ENCODE measurements around the gene TRIM15.

The TRIM15 gene

DNA sequence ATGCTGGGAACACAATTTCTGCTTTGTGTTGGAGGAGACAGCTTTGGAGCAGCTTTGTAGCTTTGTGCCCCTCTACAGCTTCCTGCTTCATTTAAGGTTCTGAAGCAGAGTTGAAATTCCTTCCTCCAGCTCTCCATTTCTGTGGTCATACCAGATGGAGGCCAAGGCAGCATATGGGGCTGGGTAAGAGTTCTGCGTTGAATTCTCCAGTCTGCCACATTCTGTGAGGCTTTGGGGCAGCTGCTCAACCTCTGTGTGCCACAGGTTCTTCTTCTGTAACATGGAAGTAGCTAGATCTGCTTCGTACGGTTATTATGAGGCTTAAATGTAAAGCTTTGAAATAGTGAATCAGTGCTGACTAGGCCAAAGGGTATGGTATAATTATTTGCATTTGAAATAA, 52.8 kb downstream of the TRIM15 start:
- no peak for TF ChIP-seq FOXP2 (optimal IDR thresholded peaks at IDR 0.05; ENCODE audit: borderline replicate concordance, extremely low read depth, extremely low read length, insufficient read depth)
- TF ChIP-seq, protein P1, sequence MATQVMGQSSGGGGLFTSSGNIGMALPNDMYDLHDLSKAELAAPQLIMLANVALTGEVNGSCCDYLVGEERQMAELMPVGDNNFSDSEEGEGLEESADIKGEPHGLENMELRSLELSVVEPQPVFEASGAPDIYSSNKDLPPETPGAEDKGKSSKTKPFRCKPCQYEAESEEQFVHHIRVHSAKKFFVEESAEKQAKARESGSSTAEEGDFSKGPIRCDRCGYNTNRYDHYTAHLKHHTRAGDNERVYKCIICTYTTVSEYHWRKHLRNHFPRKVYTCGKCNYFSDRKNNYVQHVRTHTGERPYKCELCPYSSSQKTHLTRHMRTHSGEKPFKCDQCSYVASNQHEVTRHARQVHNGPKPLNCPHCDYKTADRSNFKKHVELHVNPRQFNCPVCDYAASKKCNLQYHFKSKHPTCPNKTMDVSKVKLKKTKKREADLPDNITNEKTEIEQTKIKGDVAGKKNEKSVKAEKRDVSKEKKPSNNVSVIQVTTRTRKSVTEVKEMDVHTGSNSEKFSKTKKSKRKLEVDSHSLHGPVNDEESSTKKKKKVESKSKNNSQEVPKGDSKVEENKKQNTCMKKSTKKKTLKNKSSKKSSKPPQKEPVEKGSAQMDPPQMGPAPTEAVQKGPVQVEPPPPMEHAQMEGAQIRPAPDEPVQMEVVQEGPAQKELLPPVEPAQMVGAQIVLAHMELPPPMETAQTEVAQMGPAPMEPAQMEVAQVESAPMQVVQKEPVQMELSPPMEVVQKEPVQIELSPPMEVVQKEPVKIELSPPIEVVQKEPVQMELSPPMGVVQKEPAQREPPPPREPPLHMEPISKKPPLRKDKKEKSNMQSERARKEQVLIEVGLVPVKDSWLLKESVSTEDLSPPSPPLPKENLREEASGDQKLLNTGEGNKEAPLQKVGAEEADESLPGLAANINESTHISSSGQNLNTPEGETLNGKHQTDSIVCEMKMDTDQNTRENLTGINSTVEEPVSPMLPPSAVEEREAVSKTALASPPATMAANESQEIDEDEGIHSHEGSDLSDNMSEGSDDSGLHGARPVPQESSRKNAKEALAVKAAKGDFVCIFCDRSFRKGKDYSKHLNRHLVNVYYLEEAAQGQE (IDR thresholded peaks at IDR 0.05; ENCODE audit: insufficient read depth in 1 of 2, low read depth in 2 of 2, low read length in 2 of 2), result no peak
- no peak for TF ChIP-seq POLR2AphosphoS5 (IDR thresholded peaks at IDR 0.05; ENCODE audit: low read depth, low read length)
- no peak for TF ChIP-seq SIN3A (IDR thresholded peaks at IDR 0.05; ENCODE audit: borderline replicate concordance, insufficient read depth, low read length)
- no peak for TF ChIP-seq TAF1 (IDR thresholded peaks at IDR 0.05; ENCODE audit: borderline replicate concordance, insufficient read depth, low read length)

DNA sequence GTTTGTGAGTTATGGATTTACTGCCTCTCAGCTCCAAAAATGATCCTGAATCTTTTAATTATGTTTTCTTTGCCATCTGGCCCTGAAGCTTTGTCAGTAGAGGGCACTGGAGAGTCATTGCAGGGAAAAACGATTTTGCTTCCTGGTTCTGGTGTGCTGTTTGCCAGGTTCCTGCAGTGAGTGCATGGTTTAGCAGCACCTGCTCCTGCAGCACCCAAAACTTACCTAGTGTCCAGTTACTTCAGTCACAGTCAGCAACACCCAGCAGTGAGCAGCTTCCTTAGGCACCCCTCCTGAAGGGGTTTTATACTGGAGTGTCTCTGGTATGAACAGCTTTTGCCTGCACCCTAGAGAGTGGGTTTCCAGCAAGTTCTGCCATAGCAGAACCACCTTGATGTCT, 55.9 kb downstream of the TRIM15 start:
- TF ChIP-seq POLR2AphosphoS5 (IDR thresholded peaks at IDR 0.05; ENCODE audit: low read depth, low read length), result no peak
- TF ChIP-seq FOXP2 (optimal IDR thresholded peaks at IDR 0.05; ENCODE audit: borderline replicate concordance, extremely low read depth, extremely low read length, insufficient read depth), result no peak
- TF ChIP-seq, protein P1 (IDR thresholded peaks at IDR 0.05; ENCODE audit: insufficient read depth in 1 of 2, low read depth in 2 of 2, low read length in 2 of 2), result no peak
- no peak for TF ChIP-seq TAF1 (IDR thresholded peaks at IDR 0.05; ENCODE audit: borderline replicate concordance, insufficient read depth, low read length)
- TF ChIP-seq SIN3A (IDR thresholded peaks at IDR 0.05; ENCODE audit: borderline replicate concordance, insufficient read depth, low read length), result no peak
